A204.1 (cell line): ENCODE results near the gene SNX10.
"Not testable (repeated sequence)": the region's sequence is repeated elsewhere in the genome, so short reads cannot be mapped to it uniquely, and the experiment has no call there.

ENCODE experiments used
- FAIRE-seq: peaks from 2 replicates; lab custom pipeline; 2012; peaks lifted over from hg19 to GRCh38; lab: Jason Lieb, UNC

SNX10 gene

GRCh38 chr7:26291699-26292538 is at the start of gene SNX10:
TSS of gene SNX10 (plus strand) at chr7:26291862. CDS start at chr7:26346443, 54,581 bp downstream.
- FAIRE-seq, result no peak

- FAIRE-seq, result no peak
Measured at GRCh38 chr7:26245150-26245549, 46.5 kb upstream of the SNX10 start.

- FAIRE-seq, result no peak
Measured at GRCh38 chr7:26250239-26250638, 41.4 kb upstream of the SNX10 start.

- not testable (repeated sequence) for FAIRE-seq
Measured at GRCh38 chr7:26261866-26262265, 29.8 kb upstream of the SNX10 start.

GRCh38 chr7:26265065-26265464 is 26.6 kb upstream of the SNX10 start:
- no peak for FAIRE-seq

- FAIRE-seq, result no peak
Measured at GRCh38 chr7:26265499-26266075, 26.1 kb upstream of the SNX10 start.

GRCh38 chr7:26267601-26268166 is 24.0 kb upstream of the SNX10 start:
- FAIRE-seq, result no peak

- FAIRE-seq, result no peak
Measured at GRCh38 chr7:26275213-26275612, 16.4 kb upstream of the SNX10 start.

GRCh38 chr7:26278770-26279169 is 12.9 kb upstream of the SNX10 start:
- FAIRE-seq, result peak; percentile 87

- FAIRE-seq, result no peak
Measured at GRCh38 chr7:26279405-26279804, 12.3 kb upstream of the SNX10 start.

- FAIRE-seq, result no peak
Measured at GRCh38 chr7:26280097-26280496, 11.6 kb upstream of the SNX10 start.

- no peak for FAIRE-seq
Measured at GRCh38 chr7:26280723-26281122, 10.9 kb upstream of the SNX10 start.

GRCh38 chr7:26284477-26284876 is 7.2 kb upstream of the SNX10 start:
- FAIRE-seq, result no peak

- no peak for FAIRE-seq
Measured at GRCh38 chr7:26284995-26285632, 6.5 kb upstream of the SNX10 start.

- no peak for FAIRE-seq
Measured at GRCh38 chr7:26286157-26286556, 5.5 kb upstream of the SNX10 start.

GRCh38 chr7:26288126-26288525 is 3.5 kb upstream of the SNX10 start:
- not testable (repeated sequence) for FAIRE-seq

GRCh38 chr7:26291251-26291650 is 411 bp upstream of the SNX10 start:
- no peak for FAIRE-seq

- no peak for FAIRE-seq
Measured at GRCh38 chr7:26292768-26293560, 1.3 kb downstream of the SNX10 start.

- no peak for FAIRE-seq
Measured at GRCh38 chr7:26293569-26294308, 2.1 kb downstream of the SNX10 start.

GRCh38 chr7:26295015-26295414 is 3.4 kb downstream of the SNX10 start:
- no peak for FAIRE-seq

GRCh38 chr7:26295586-26295985 is 3.9 kb downstream of the SNX10 start:
- FAIRE-seq, result no peak
